ENCODE measurements around the gene KCNMA1.

KCNMA1 gene

DNA sequence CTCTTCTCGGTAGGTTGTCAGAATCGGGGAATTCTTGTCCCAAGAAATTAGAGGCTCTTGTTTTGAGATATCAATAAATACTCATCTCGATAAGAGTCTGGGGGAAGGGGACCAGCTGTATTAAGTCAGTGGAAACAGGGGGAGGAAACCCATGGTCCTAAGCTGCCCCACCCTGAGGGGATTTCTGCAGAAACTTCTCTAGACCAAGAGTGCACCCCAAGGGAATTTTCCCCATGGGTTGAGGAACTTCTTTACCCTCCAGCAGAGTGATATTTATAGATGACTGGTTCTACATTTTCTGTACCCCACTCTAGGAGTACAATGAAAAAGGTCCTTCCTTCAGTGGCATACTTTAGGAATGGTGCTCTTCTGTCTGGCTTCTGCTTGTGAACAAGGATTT lies 627.2 kb downstream of the KCNMA1 start:
- DNase-seq (ENCODE audit: low read depth): no peak

- DNase-seq (ENCODE audit: low read depth): no peak
These were observed 629.8 kb downstream of the KCNMA1 start for GRCh38 chr10:77007834-77008233.

- DNase-seq (ENCODE audit: low read depth): no peak
These were observed 630.6 kb downstream of the KCNMA1 start for GRCh38 chr10:77006836-77007511.

- no peak for DNase-seq (ENCODE audit: low read depth)
These were observed 631.7 kb downstream of the KCNMA1 start for GRCh38 chr10:77005871-77006270.

DNA sequence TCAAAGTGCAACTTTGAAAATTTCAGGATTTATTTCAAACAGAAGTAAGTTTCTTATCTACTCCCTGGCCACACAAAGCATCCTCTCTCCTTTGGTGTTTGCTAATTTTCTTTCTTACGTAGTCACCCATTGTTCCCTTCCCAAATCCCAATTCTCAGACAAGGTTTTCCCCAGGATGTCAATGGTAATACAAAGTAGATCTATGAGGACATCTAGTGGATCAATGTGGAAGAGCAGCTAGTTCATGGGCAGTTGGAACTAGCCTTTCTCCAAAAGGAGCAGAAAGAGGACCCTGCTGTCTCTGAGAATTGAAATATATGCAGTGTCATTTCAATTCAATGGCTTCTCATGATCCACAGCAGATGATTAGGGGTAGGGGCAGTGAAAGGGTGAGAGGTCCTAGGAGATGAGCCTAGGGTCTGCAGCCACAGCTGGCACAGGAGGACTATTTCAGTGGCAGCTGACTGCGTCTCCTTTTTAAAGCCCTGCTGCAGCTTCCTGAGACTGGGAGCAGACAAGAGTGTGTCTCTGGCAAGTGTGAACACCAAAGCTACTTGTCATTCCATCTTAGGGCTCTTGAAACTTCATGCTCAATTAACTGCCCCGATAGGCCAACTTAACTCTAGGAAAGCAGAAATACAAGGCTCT lies 632.6 kb downstream of the KCNMA1 start:
- DNase-seq (ENCODE audit: low read depth): no peak

DNA sequence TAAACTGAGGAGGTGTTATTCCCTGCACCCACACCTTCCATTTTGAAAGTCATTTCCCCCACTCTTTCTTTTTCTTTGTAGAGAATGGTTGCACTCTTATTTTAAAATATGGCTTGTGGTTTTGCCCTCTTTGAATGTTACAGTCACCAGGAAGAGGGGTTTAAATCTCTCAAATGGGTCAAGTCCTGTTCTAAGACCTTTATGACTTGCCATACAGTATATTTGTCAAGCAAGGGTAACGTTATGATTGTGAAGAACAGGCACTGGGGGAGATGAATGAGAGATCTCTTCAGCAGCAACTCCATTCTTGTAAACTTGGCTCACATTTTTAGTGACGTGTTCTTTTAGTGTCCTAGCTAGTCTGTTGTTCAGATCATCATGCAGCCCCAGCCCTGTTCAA lies 634.7 kb downstream of the KCNMA1 start:
- DNase-seq (ENCODE audit: low read depth): no peak

- DNase-seq (ENCODE audit: low read depth): no peak
These were observed 636.4 kb downstream of the KCNMA1 start for GRCh38 chr10:77001206-77001605.

DNA sequence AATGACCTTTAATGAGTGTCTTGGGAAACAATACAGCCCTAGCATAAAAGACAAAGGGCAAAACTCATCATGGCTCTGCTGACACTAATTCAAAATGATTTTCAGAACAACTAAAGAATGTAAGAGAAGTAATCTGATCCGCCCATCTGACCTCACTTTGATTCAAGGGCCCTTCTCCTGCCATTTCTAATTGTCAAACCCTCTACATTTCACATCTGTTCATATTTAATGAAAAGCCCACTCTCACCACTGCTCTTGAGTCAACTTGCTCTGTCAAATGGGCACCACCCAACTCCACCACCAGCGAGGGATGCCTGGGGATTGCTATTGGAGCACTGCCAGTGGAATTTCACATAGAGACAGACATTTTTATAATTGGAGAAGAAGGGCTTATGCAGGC lies 639.2 kb downstream of the KCNMA1 start:
- no peak for DNase-seq (ENCODE audit: low read depth)

GRCh38 chr10:76997631-76998030 lies 640.0 kb downstream of the KCNMA1 start:
- no peak for DNase-seq (ENCODE audit: low read depth)

DNA sequence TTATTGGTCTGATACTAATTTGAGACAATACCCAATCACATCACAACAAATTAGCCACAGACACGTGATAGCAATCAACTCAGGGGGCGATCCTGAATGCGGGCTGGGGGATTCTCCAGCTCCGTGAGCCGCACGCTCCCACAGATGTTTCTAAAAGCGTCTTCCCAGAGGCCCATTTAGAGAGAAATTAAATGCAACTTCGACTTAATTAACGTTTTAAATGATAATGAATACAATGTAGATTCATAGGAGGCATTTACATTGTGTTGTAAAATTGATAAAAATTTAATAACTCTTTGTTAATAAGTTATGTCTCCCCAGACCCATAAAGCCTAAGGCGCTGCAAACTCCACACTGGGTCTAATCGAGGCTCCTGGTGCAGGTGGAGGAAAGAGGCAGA lies 642.6 kb downstream of the KCNMA1 start:
- DNase-seq (ENCODE audit: low read depth): no peak

GRCh38 chr10:76993213-76993612 lies 644.4 kb downstream of the KCNMA1 start:
- DNase-seq (ENCODE audit: low read depth): no peak

GRCh38 chr10:76992467-76992866 lies 645.1 kb downstream of the KCNMA1 start:
- no peak for DNase-seq (ENCODE audit: low read depth)

- no peak for DNase-seq (ENCODE audit: low read depth)
These were observed 646.0 kb downstream of the KCNMA1 start for GRCh38 chr10:76991621-76992020.

GRCh38 chr10:76990561-76990960 lies 647.0 kb downstream of the KCNMA1 start:
- DNase-seq (ENCODE audit: low read depth): no peak

DNA sequence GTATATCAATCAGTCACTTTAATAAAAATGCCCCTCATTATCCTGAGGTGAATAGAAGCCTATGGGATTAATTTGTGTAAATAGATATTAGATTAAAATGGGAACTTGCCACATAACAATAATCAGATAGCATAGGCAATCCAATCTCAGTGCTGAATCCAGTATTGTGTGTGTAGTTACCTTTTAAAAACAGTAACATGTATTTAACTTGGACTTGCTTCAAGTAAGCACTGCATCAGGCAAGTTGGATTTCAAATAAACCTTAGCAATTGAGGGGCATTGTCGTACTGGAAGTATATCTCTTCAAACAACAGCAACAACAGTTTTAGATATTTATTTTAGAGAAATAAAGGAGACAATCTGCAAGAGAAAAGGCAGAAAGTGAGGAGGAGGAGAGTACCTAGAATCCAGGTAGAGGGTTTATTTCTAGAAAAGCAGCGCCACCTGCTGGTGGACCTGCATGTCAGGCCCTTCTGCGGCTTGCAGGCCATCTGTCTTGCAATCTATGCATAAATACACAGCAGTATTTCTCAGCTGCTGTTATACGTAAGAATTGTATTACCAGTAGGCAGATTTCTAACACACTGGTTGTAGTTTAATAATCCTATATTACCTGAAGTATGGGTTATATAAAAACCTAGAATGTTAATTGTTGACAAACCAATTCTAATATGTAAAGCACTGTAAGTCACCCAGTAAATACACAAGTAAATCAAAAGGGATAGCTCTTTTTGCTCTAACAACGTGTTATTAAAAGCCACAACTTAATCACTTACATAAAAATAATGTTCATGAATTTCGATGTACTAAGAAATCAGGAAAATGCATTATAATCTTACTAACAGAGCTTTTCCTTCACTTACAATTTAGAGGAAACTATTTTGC lies 652.8 kb downstream of the KCNMA1 start:
- peak; percentile 30 for DNase-seq (ENCODE audit: low read depth)

DNA sequence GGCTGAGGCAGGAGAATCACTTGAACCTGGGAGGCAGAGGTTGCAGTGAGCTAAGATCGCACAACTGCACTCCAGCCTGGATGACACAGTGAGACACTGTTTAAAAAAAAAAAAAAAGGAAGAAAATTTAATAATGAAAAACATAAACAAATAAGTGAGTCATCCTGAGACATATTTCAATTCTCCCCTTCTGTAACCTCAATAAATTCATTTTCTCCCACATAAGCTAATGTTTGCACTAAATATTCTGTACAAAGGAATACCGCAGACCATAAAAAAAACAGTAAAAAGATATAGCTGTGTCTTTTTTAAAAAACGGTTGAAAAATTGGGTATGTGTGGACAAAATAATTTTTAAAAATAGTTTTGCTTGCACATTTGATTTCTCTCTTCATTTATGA lies 654.0 kb downstream of the KCNMA1 start:
- DNase-seq (ENCODE audit: low read depth): no peak

DNA sequence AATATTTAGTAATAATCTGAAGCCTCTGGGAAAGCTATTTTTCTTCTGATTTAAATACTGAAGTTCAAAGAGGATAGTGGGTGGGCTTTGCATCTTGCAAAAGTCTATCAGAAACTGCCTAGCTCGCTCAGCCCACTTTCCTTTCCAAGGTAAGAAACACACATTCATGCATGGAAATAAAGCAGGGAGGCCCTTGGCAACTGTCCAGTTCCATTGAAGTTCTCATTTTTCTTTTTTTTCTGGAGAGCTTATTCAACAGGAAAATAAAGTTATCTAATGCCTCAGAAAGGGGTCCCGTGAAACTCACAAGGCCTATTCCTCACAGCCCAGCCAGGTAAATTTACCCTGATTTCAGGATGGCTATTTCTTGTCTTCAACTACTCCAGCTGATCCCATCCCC lies 654.9 kb downstream of the KCNMA1 start:
- DNase-seq (ENCODE audit: low read depth): no peak

DNA sequence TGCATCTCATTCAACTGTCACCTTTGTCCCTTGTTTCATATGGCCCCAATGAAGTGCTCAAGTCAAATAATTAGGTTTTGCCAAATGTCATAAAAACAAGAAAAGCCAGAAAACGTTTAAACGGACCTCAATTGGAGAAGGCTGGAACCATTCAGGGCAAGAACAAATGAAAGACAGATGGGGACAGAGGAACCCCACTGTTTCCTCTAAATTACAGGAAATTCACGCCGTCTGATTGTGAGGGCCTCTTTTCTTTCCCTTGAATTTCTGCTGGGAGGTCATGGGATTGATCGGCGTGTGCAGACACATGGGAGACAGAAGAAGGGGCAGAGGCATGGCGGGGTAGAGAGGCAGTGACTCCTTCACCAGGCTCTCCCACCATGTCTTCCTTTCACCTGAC lies 656.4 kb downstream of the KCNMA1 start:
- DNase-seq (ENCODE audit: low read depth): no peak

DNA sequence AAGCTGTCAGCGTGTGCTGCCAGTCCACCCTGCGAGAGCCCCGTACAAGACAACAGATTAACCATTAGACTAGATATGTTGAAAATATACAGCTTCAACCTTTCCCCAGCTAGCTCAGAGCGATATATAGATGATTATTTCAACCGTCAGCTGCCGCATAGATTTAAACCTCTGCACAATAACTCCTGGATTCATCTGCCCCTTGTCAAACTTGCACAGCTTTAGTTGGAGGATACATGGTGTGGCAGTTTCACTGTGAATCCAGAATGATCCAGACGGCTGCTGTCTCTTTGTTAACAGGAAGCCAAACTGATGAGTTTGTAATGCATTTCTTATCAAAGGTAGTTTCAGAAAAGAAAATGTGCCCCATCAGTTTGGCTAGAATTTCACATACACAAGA lies 659.7 kb downstream of the KCNMA1 start:
- no peak for DNase-seq (ENCODE audit: low read depth)

GRCh38 chr10:76977046-76977445 lies 660.6 kb downstream of the KCNMA1 start:
- no peak for DNase-seq (ENCODE audit: low read depth)

- no peak for DNase-seq (ENCODE audit: low read depth)
These were observed 661.5 kb downstream of the KCNMA1 start for GRCh38 chr10:76976142-76976541.

GRCh38 chr10:76975126-76975525 lies 662.5 kb downstream of the KCNMA1 start:
- DNase-seq (ENCODE audit: low read depth): no peak

Measured in CMK (cell line).